Measurements from ENCODE around the gene SF3B3.
"Not testable (repeated sequence)": the region's sequence is repeated elsewhere in the genome, so short reads cannot be mapped to it uniquely, and the experiment has no call there.

The SF3B3 gene

GRCh38 chr16:70579648-70580630, 56.3 kb downstream of the SF3B3 start:
- Mint-ChIP-seq H3K9me3 (no peaks in the 10 kb centered on the region), H3K27ac (no peak overlapping the region), H3K4me3 (no peak overlapping the region), H3K36me3 (ENCODE audit: low read depth) (peaks cover 6% of the 10 kb centered on the region), H3K27me3 (no peaks in the 10 kb centered on the region), H3K4me1 (ENCODE audit: low read depth) (peaks cover 18% of the 10 kb centered on the region)

GRCh38 chr16:70582280-70582978, 58.8 kb downstream of the SF3B3 start:
- Mint-ChIP-seq H3K27ac (no peak overlapping the region), H3K4me3 (no peak overlapping the region), H3K4me1 (ENCODE audit: low read depth) (no peaks in the 10 kb centered on the region), H3K27me3 (no peaks in the 10 kb centered on the region), H3K36me3 (ENCODE audit: low read depth) (no peaks in the 10 kb centered on the region), H3K9me3 (no peaks in the 10 kb centered on the region)

- no peak overlapping the region for H3K27ac Mint-ChIP-seq
Measured at GRCh38 chr16:70586731-70587130, 63.1 kb downstream of the SF3B3 start.

GRCh38 chr16:70588565-70588964, 64.9 kb downstream of the SF3B3 start:
- Mint-ChIP-seq H3K27me3 (no peaks in the 10 kb centered on the region), H3K27ac (no peak overlapping the region), H3K4me3 (no peak overlapping the region), H3K36me3 (ENCODE audit: low read depth) (no peaks in the 10 kb centered on the region), H3K9me3 (no peaks in the 10 kb centered on the region), H3K4me1 (ENCODE audit: low read depth) (no peaks in the 10 kb centered on the region)

More at GRCh38 chr16:70586731-70587130, 63.1 kb downstream of the SF3B3 start:
- Mint-ChIP-seq H3K9me3 (no peaks in the 10 kb centered on the region), H3K36me3 (ENCODE audit: low read depth) (no peaks in the 10 kb centered on the region), H3K4me1 (ENCODE audit: low read depth) (no peaks in the 10 kb centered on the region), H3K27me3 (no peaks in the 10 kb centered on the region), H3K4me3 (no peak overlapping the region)

- not testable (repeated sequence) for H3K4me1 Mint-ChIP-seq (ENCODE audit: low read depth); H3K9me3 Mint-ChIP-seq
Measured at GRCh38 chr16:70589416-70589815, 65.8 kb downstream of the SF3B3 start.

GRCh38 chr16:70589998-70590471, 66.4 kb downstream of the SF3B3 start:
- H3K27me3 Mint-ChIP-seq, result no peaks in the 10 kb centered on the region
- H3K36me3 Mint-ChIP-seq (ENCODE audit: low read depth), result no peaks in the 10 kb centered on the region
- no peak overlapping the region for H3K4me3 Mint-ChIP-seq
- no peaks in the 10 kb centered on the region for H3K4me1 Mint-ChIP-seq (ENCODE audit: low read depth)
- H3K9me3 Mint-ChIP-seq, result no peaks in the 10 kb centered on the region
- H3K27ac Mint-ChIP-seq, result no peak overlapping the region

More at GRCh38 chr16:70589416-70589815, 65.8 kb downstream of the SF3B3 start:
- H3K27me3 Mint-ChIP-seq; H3K27ac Mint-ChIP-seq; H3K36me3 Mint-ChIP-seq (ENCODE audit: low read depth); H3K4me3 Mint-ChIP-seq: not testable (repeated sequence)

GRCh38 chr16:70590722-70591415, 67.3 kb downstream of the SF3B3 start:
- Mint-ChIP-seq H3K4me3 (no peak overlapping the region), H3K27ac (no peak overlapping the region), H3K4me1 (ENCODE audit: low read depth) (no peaks in the 10 kb centered on the region), H3K27me3 (no peaks in the 10 kb centered on the region), H3K36me3 (ENCODE audit: low read depth) (no peaks in the 10 kb centered on the region), H3K9me3 (no peaks in the 10 kb centered on the region)

GRCh38 chr16:70591615-70592014, 68.0 kb downstream of the SF3B3 start:
- Mint-ChIP-seq H3K4me3 (no peak overlapping the region), H3K27me3 (no peaks in the 10 kb centered on the region), H3K9me3 (no peaks in the 10 kb centered on the region)

GRCh38 chr16:70592106-70592571, 68.5 kb downstream of the SF3B3 start:
- Mint-ChIP-seq H3K36me3 (ENCODE audit: low read depth) (no peaks in the 10 kb centered on the region), H3K27ac (no peak overlapping the region), H3K9me3 (no peaks in the 10 kb centered on the region), H3K27me3 (no peaks in the 10 kb centered on the region), H3K4me3 (no peak overlapping the region), H3K4me1 (ENCODE audit: low read depth) (no peaks in the 10 kb centered on the region)

More at GRCh38 chr16:70591615-70592014, 68.0 kb downstream of the SF3B3 start:
- Mint-ChIP-seq H3K4me1 (ENCODE audit: low read depth) (no peaks in the 10 kb centered on the region), H3K36me3 (ENCODE audit: low read depth) (no peaks in the 10 kb centered on the region), H3K27ac (no peak overlapping the region)

- Mint-ChIP-seq H3K9me3 (no peaks in the 10 kb centered on the region), H3K36me3 (ENCODE audit: low read depth) (no peaks in the 10 kb centered on the region), H3K4me3 (no peak overlapping the region), H3K4me1 (ENCODE audit: low read depth) (no peaks in the 10 kb centered on the region), H3K27ac (no peak overlapping the region), H3K27me3 (no peaks in the 10 kb centered on the region)
Measured at GRCh38 chr16:70593544-70593943, 69.9 kb downstream of the SF3B3 start.

GRCh38 chr16:70594569-70594968, 71.0 kb downstream of the SF3B3 start:
- no peak overlapping the region for H3K27ac Mint-ChIP-seq
- no peaks in the 10 kb centered on the region for H3K36me3 Mint-ChIP-seq (ENCODE audit: low read depth)
- no peak overlapping the region for H3K4me3 Mint-ChIP-seq

GRCh38 chr16:70597135-70597835, 73.7 kb downstream of the SF3B3 start:
- no peaks in the 10 kb centered on the region for H3K9me3 Mint-ChIP-seq
- no peaks in the 10 kb centered on the region for H3K27me3 Mint-ChIP-seq
- H3K4me1 Mint-ChIP-seq (ENCODE audit: low read depth), result no peaks in the 10 kb centered on the region
- H3K27ac Mint-ChIP-seq, result no peak overlapping the region
- H3K4me3 Mint-ChIP-seq, result no peak overlapping the region
- H3K36me3 Mint-ChIP-seq (ENCODE audit: low read depth), result no peaks in the 10 kb centered on the region

More at GRCh38 chr16:70594569-70594968, 71.0 kb downstream of the SF3B3 start:
- H3K9me3 Mint-ChIP-seq, result no peaks in the 10 kb centered on the region
- H3K27me3 Mint-ChIP-seq, result no peaks in the 10 kb centered on the region
- no peaks in the 10 kb centered on the region for H3K4me1 Mint-ChIP-seq (ENCODE audit: low read depth)

GRCh38 chr16:70598937-70599503, 75.4 kb downstream of the SF3B3 start:
- no peaks in the 10 kb centered on the region for H3K9me3 Mint-ChIP-seq
- H3K27me3 Mint-ChIP-seq, result no peaks in the 10 kb centered on the region
- H3K36me3 Mint-ChIP-seq (ENCODE audit: low read depth), result no peaks in the 10 kb centered on the region
- no peak overlapping the region for H3K27ac Mint-ChIP-seq
- H3K4me1 Mint-ChIP-seq (ENCODE audit: low read depth), result no peaks in the 10 kb centered on the region
- no peak overlapping the region for H3K4me3 Mint-ChIP-seq

GRCh38 chr16:70600730-70601129, 77.1 kb downstream of the SF3B3 start:
- H3K27ac Mint-ChIP-seq, result no peak overlapping the region
- no peaks in the 10 kb centered on the region for H3K9me3 Mint-ChIP-seq
- H3K36me3 Mint-ChIP-seq (ENCODE audit: low read depth), result no peaks in the 10 kb centered on the region
- no peaks in the 10 kb centered on the region for H3K4me1 Mint-ChIP-seq (ENCODE audit: low read depth)
- no peak overlapping the region for H3K4me3 Mint-ChIP-seq
- H3K27me3 Mint-ChIP-seq, result no peaks in the 10 kb centered on the region
